ENCODE data around the gene PPM1H.

GRCh38 chr12:62882140-62882539 is 52.8 kb downstream of the PPM1H start:
- TF ChIP-seq CTCF (IDR thresholded peaks at IDR 0.05) = no peak
- TF ChIP-seq POLR2A (IDR thresholded peaks at IDR 0.05) = no peak

All from lower leg skin (tissue), 3 donors.